ENCODE results near the gene ZNF687.

Gene ZNF687

GRCh38 chr1:151314137-151314875 is 32.2 kb downstream of the ZNF687 start:
- no peak for DNase-seq (ENCODE audit: low read depth)

- no peak for DNase-seq (ENCODE audit: low read depth)
Measured at GRCh38 chr1:151315565-151316235, 33.6 kb downstream of the ZNF687 start.

GRCh38 chr1:151318975-151319374 is 36.9 kb downstream of the ZNF687 start:
- no peak for DNase-seq (ENCODE audit: low read depth)

GRCh38 chr1:151324390-151324930 is 42.4 kb downstream of the ZNF687 start:
- DNase-seq (ENCODE audit: low read depth): no peak

- DNase-seq (ENCODE audit: low read depth): no peak
Measured at GRCh38 chr1:151325231-151325630, 43.1 kb downstream of the ZNF687 start.

GRCh38 chr1:151325646-151326429 is 43.7 kb downstream of the ZNF687 start:
- no peak for DNase-seq (ENCODE audit: low read depth)

- DNase-seq (ENCODE audit: low read depth): no peak
Measured at GRCh38 chr1:151326619-151327222, 44.6 kb downstream of the ZNF687 start.

GRCh38 chr1:151327223-151327902 is 45.3 kb downstream of the ZNF687 start, which contains the start of gene PI4KB:
TSS of gene PI4KB (minus strand) at chr1:151327416. CDS start at chr1:151316481, 10,935 bp downstream.
- DNase-seq (ENCODE audit: low read depth): peak; percentile 94

GRCh38 chr1:151327903-151328674 is 46.0 kb downstream of the ZNF687 start:
- DNase-seq (ENCODE audit: low read depth): no peak

GRCh38 chr1:151334822-151335221 is 52.7 kb downstream of the ZNF687 start:
- no peak for DNase-seq (ENCODE audit: low read depth)

GRCh38 chr1:151336556-151336955 is 54.5 kb downstream of the ZNF687 start:
- no peak for DNase-seq (ENCODE audit: low read depth)

GRCh38 chr1:151340870-151341754 is 59.0 kb downstream of the ZNF687 start:
- DNase-seq (ENCODE audit: low read depth): no peak
